ENCODE data around the gene EPHB4.

The EPHB4 gene

GRCh38 chr7:100827330-100828226 lies at the start of gene EPHB4:
Gene EPHB4 (minus strand): TSS chr7:100827523. CDS start chr7:100827030, 493 bp downstream.
- Histone ChIP-seq H3K9ac (ENCODE audit: low read length) (peak within 1 kb of the TSS; percentile 8), H3K27ac (ENCODE audit: low read depth, low read length) (peak within 1 kb of the TSS; percentile 71), H3K4me1 (ENCODE audit: control insufficient read depth, insufficient read depth, low read length) (peaks cover 8% of the 10 kb centered on the region), H3K36me3 (ENCODE audit: control insufficient read depth, insufficient read depth, low read length) (peaks cover 5% of the 10 kb centered on the region), H3K4me3 (ENCODE audit: low read length) (peak within 1 kb of the TSS; percentile 74), H3K27me3 (ENCODE audit: control insufficient read depth, insufficient read depth, low read length) (no peaks in the 10 kb centered on the region)

DNA sequence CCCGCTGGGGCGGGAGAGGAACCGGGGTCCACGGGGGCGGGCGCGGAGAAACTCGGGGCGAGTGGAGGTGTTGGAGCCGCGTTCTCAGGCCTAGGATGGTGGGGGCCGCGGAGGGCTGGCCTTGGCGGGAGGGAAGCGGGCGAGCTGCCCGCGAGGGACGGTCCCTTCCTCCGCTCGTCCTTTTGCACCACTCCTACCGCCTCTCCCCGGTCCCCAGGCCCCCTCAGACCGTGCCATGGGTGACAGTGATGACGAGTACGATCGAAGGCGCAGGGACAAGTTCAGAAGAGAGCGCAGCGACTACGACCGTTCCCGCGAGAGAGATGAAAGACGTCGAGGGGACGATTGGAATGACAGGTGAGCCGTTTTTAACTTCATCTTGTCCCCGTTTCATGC lies 48.0 kb upstream of the EPHB4 start:
- H3K36me3 ChIP-seq (ENCODE audit: control insufficient read depth, insufficient read depth, low read length): peaks cover 11% of the 10 kb centered on the region
- H3K4me1 ChIP-seq (ENCODE audit: control insufficient read depth, insufficient read depth, low read length): peaks cover 14% of the 10 kb centered on the region
- no peaks in the 10 kb centered on the region for H3K27me3 ChIP-seq (ENCODE audit: control insufficient read depth, insufficient read depth, low read length)

GRCh38 chr7:100874577-100875355 lies 47.4 kb upstream of the EPHB4 start, which contains the start of gene SRRT:
Gene SRRT (plus strand): TSS chr7:100875103. CDS start chr7:100875591, 488 bp downstream.
- Histone ChIP-seq H3K36me3 (ENCODE audit: control insufficient read depth, insufficient read depth, low read length) (peaks cover 11% of the 10 kb centered on the region), H3K4me1 (ENCODE audit: control insufficient read depth, insufficient read depth, low read length) (peaks cover 14% of the 10 kb centered on the region)

More for the DNA sequence above, 48.0 kb upstream of the EPHB4 start:
- H3K9ac ChIP-seq (ENCODE audit: low read length): peak overlapping the region; percentile 51
- peak overlapping the region; percentile 96 for H3K27ac ChIP-seq (ENCODE audit: low read depth, low read length)
- H3K4me3 ChIP-seq (ENCODE audit: low read length): peak overlapping the region; percentile 89

DNA sequence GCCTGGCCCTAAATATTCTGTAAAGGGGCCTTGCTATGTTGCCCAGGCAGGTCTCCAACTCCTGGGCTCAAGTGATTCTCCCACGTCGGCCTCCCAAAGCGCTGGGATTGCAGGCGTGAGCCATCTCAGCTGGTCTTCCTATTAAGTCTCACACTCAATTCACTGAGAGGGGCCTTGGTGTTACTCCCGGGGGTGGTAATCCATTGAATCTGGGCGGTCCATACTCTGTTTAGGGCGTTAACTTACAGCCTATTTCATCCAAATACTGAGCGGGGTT lies 46.9 kb upstream of the EPHB4 start:
- Histone ChIP-seq H3K27me3 (ENCODE audit: control insufficient read depth, insufficient read depth, low read length) (no peaks in the 10 kb centered on the region), H3K36me3 (ENCODE audit: control insufficient read depth, insufficient read depth, low read length) (peaks cover 11% of the 10 kb centered on the region), H3K4me1 (ENCODE audit: control insufficient read depth, insufficient read depth, low read length) (peaks cover 14% of the 10 kb centered on the region), H3K4me3 (ENCODE audit: low read length) (peak overlapping the region; percentile 81), H3K9ac (ENCODE audit: low read length) (peak overlapping the region; percentile 69), H3K27ac (ENCODE audit: low read depth, low read length) (peak overlapping the region; percentile 96)

More at GRCh38 chr7:100874577-100875355, 47.4 kb upstream of the EPHB4 start, which contains the start of gene SRRT:
- peak within 1 kb of the TSS; percentile 89 for H3K4me3 ChIP-seq (ENCODE audit: low read length)
- no peaks in the 10 kb centered on the region for H3K27me3 ChIP-seq (ENCODE audit: control insufficient read depth, insufficient read depth, low read length)
- H3K27ac ChIP-seq (ENCODE audit: low read depth, low read length): peak within 1 kb of the TSS; percentile 96
- peak within 1 kb of the TSS; percentile 69 for H3K9ac ChIP-seq (ENCODE audit: low read length)

DNA sequence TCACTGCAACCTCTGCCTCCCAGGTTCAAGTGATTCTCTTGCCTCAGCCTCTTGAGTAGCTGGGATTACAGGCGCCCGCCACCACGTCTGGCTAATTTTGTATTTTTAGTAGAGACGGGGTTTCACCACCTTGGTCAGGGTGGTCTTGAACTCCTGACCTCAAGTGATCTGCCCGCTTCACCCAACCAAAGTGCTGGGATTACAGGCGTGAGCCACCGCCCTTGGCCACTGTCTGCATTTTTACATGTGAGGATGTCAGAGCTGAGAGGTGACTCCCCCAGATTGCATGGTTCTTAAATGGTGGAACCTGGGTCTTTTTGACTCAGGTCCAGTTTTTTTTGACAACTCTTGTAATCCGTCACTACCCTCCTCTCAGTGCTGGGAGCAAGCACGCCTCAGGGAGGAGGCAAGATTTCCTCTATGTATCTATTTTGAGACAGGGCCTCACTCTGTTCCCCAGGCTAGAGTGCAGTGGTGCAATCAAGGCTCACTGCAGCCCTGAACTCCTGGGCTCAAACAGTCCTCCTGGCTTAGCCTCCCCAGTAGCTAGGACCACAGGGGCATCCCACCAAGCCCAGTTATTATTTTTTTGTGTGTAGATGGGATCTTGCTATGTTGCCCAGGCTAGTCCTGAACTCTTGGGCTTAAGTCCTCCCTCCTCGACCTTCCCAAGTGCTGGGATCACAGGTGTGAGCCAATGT lies 46.4 kb upstream of the EPHB4 start:
- Histone ChIP-seq H3K9ac (ENCODE audit: low read length) (no peak overlapping the region), H3K27me3 (ENCODE audit: control insufficient read depth, insufficient read depth, low read length) (no peaks in the 10 kb centered on the region), H3K4me1 (ENCODE audit: control insufficient read depth, insufficient read depth, low read length) (peaks cover 15% of the 10 kb centered on the region), H3K27ac (ENCODE audit: low read depth, low read length) (peak overlapping the region; percentile 96), H3K36me3 (ENCODE audit: control insufficient read depth, insufficient read depth, low read length) (peaks cover 11% of the 10 kb centered on the region), H3K4me3 (ENCODE audit: low read length) (peak overlapping the region; percentile 81)

- Histone ChIP-seq H3K27ac (ENCODE audit: low read depth, low read length) (peak overlapping the region; percentile 97), H3K4me3 (ENCODE audit: low read length) (peak overlapping the region; percentile 79)
Measured at GRCh38 chr7:100867776-100868485, 40.6 kb upstream of the EPHB4 start.

GRCh38 chr7:100867040-100867775 lies 39.9 kb upstream of the EPHB4 start, which contains the start of gene TRIP6:
Gene TRIP6 (plus strand): TSS chr7:100867387. CDS start chr7:100867498, 111 bp downstream.
- Histone ChIP-seq H3K9ac (ENCODE audit: low read length) (peak within 1 kb of the TSS; percentile 76), H3K27me3 (ENCODE audit: control insufficient read depth, insufficient read depth, low read length) (no peaks in the 10 kb centered on the region), H3K4me1 (ENCODE audit: control insufficient read depth, insufficient read depth, low read length) (peaks cover 14% of the 10 kb centered on the region), H3K27ac (ENCODE audit: low read depth, low read length) (peak within 1 kb of the TSS; percentile 97), H3K36me3 (ENCODE audit: control insufficient read depth, insufficient read depth, low read length) (peaks cover 12% of the 10 kb centered on the region), H3K4me3 (ENCODE audit: low read length) (peak within 1 kb of the TSS; percentile 79)

More at GRCh38 chr7:100867776-100868485, 40.6 kb upstream of the EPHB4 start:
- H3K9ac ChIP-seq (ENCODE audit: low read length): peak overlapping the region; percentile 76
- H3K4me1 ChIP-seq (ENCODE audit: control insufficient read depth, insufficient read depth, low read length): peaks cover 14% of the 10 kb centered on the region
- H3K36me3 ChIP-seq (ENCODE audit: control insufficient read depth, insufficient read depth, low read length): peaks cover 12% of the 10 kb centered on the region
- H3K27me3 ChIP-seq (ENCODE audit: control insufficient read depth, insufficient read depth, low read length): no peaks in the 10 kb centered on the region

- Histone ChIP-seq H3K36me3 (ENCODE audit: control insufficient read depth, insufficient read depth, low read length) (peaks cover 11% of the 10 kb centered on the region), H3K9ac (ENCODE audit: low read length) (peak overlapping the region; percentile 76), H3K4me1 (ENCODE audit: control insufficient read depth, insufficient read depth, low read length) (peaks cover 14% of the 10 kb centered on the region)
Measured at GRCh38 chr7:100866729-100867039, 39.4 kb upstream of the EPHB4 start.

GRCh38 chr7:100865938-100866728 lies 38.8 kb upstream of the EPHB4 start:
- Histone ChIP-seq H3K4me1 (ENCODE audit: control insufficient read depth, insufficient read depth, low read length) (peaks cover 14% of the 10 kb centered on the region), H3K9ac (ENCODE audit: low read length) (peak overlapping the region; percentile 76), H3K27me3 (ENCODE audit: control insufficient read depth, insufficient read depth, low read length) (no peaks in the 10 kb centered on the region), H3K4me3 (ENCODE audit: low read length) (peak overlapping the region; percentile 79), H3K27ac (ENCODE audit: low read depth, low read length) (peak overlapping the region; percentile 97), H3K36me3 (ENCODE audit: control insufficient read depth, insufficient read depth, low read length) (peaks cover 8% of the 10 kb centered on the region)

More at GRCh38 chr7:100866729-100867039, 39.4 kb upstream of the EPHB4 start:
- H3K27ac ChIP-seq (ENCODE audit: low read depth, low read length): peak overlapping the region; percentile 97
- H3K27me3 ChIP-seq (ENCODE audit: control insufficient read depth, insufficient read depth, low read length): no peaks in the 10 kb centered on the region
- H3K4me3 ChIP-seq (ENCODE audit: low read length): peak overlapping the region; percentile 79

- Histone ChIP-seq H3K36me3 (ENCODE audit: control insufficient read depth, insufficient read depth, low read length) (peaks cover 13% of the 10 kb centered on the region), H3K9ac (ENCODE audit: low read length) (no peak overlapping the region), H3K4me1 (ENCODE audit: control insufficient read depth, insufficient read depth, low read length) (peaks cover 14% of the 10 kb centered on the region), H3K27me3 (ENCODE audit: control insufficient read depth, insufficient read depth, low read length) (no peaks in the 10 kb centered on the region), H3K27ac (ENCODE audit: low read depth, low read length) (peak overlapping the region; percentile 97), H3K4me3 (ENCODE audit: low read length) (peak overlapping the region; percentile 79)
Measured at GRCh38 chr7:100865372-100865911, 38.1 kb upstream of the EPHB4 start.

Measured in rectal smooth muscle tissue (tissue), 1 donor.